22Rv1 (cell line): ENCODE data around the gene PTPRD.

Experiments used
- ZFX ChIP-seq: fragments of 450-650 bp; IDR thresholded peaks from 2 replicates; pipeline ENCODE4 v1.6.1; 2017; ENCODE audit warnings: antibody characterized with exemption, borderline replicate concordance
- TF ChIP-seq, protein P1 (sequence below): fragments of 450-650 bp; IDR thresholded peaks from 2 replicates; pipeline ENCODE4 v1.5.1; 2017; ENCODE audit warnings: mild to moderate bottlenecking

- TF ChIP-seq, protein P1, sequence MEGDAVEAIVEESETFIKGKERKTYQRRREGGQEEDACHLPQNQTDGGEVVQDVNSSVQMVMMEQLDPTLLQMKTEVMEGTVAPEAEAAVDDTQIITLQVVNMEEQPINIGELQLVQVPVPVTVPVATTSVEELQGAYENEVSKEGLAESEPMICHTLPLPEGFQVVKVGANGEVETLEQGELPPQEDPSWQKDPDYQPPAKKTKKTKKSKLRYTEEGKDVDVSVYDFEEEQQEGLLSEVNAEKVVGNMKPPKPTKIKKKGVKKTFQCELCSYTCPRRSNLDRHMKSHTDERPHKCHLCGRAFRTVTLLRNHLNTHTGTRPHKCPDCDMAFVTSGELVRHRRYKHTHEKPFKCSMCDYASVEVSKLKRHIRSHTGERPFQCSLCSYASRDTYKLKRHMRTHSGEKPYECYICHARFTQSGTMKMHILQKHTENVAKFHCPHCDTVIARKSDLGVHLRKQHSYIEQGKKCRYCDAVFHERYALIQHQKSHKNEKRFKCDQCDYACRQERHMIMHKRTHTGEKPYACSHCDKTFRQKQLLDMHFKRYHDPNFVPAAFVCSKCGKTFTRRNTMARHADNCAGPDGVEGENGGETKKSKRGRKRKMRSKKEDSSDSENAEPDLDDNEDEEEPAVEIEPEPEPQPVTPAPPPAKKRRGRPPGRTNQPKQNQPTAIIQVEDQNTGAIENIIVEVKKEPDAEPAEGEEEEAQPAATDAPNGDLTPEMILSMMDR = no peak
- no peak for TF ChIP-seq ZFX
Measured at GRCh38 chr9:8474937-8475336, 2137.9 kb downstream of the PTPRD start.
